HG02610 (cell line): Measurements from ENCODE around the gene THSD7B.
"Not testable (repeated sequence)": the region's sequence is repeated elsewhere in the genome, so short reads cannot be mapped to it uniquely, and the experiment has no call there.

Source experiments
- ATAC-seq: cut with Tn5 transposase; IDR thresholded peaks from one replicate; pipeline ENCODE4 v1.9.1; 2021; ENCODE audit warnings: mild to moderate bottlenecking, moderate library complexity; ENCODE audit not compliant: unreplicated experiment

The THSD7B gene

GRCh38 chr2:137238065-137238464 lies 472.7 kb downstream of the THSD7B start:
- no peak for ATAC-seq

GRCh38 chr2:137249463-137250130 lies 484.3 kb downstream of the THSD7B start:
- ATAC-seq, result no peak

GRCh38 chr2:137250401-137250800 lies 485.1 kb downstream of the THSD7B start:
- ATAC-seq, result no peak

- ATAC-seq, result no peak
These were observed 485.7 kb downstream of the THSD7B start for GRCh38 chr2:137251045-137251444.

- peak; percentile 66 for ATAC-seq
These were observed 487.6 kb downstream of the THSD7B start for GRCh38 chr2:137252934-137253333.

GRCh38 chr2:137254052-137254451 lies 488.7 kb downstream of the THSD7B start:
- ATAC-seq, result no peak

- ATAC-seq, result no peak
These were observed 490.0 kb downstream of the THSD7B start for GRCh38 chr2:137255345-137255744.

- ATAC-seq, result no peak
These were observed 490.6 kb downstream of the THSD7B start for GRCh38 chr2:137255990-137256389.

GRCh38 chr2:137261881-137262585 lies 496.7 kb downstream of the THSD7B start:
- ATAC-seq, result no peak

GRCh38 chr2:137262594-137262993 lies 497.2 kb downstream of the THSD7B start:
- no peak for ATAC-seq

- no peak for ATAC-seq
These were observed 522.7 kb downstream of the THSD7B start for GRCh38 chr2:137287913-137288639.

- ATAC-seq, result no peak
These were observed 526.7 kb downstream of the THSD7B start for GRCh38 chr2:137291836-137292570.

- ATAC-seq, result no peak
These were observed 533.0 kb downstream of the THSD7B start for GRCh38 chr2:137298377-137298776.

- no peak for ATAC-seq
These were observed 535.6 kb downstream of the THSD7B start for GRCh38 chr2:137300987-137301386.

- ATAC-seq, result no peak
These were observed 537.6 kb downstream of the THSD7B start for GRCh38 chr2:137302957-137303356.

GRCh38 chr2:137316075-137316474 lies 550.7 kb downstream of the THSD7B start:
- ATAC-seq, result no peak

- no peak for ATAC-seq
These were observed 556.2 kb downstream of the THSD7B start for GRCh38 chr2:137321566-137321965.

- ATAC-seq, result not testable (repeated sequence)
These were observed 566.2 kb downstream of the THSD7B start for GRCh38 chr2:137331562-137331961.

- no peak for ATAC-seq
These were observed 568.2 kb downstream of the THSD7B start for GRCh38 chr2:137333386-137334165.

GRCh38 chr2:137336067-137336466 lies 570.7 kb downstream of the THSD7B start:
- no peak for ATAC-seq
